A549 (cell line): ENCODE results near the gene SUGCT.

Experiments used
- E2F6 ChIP-seq: IDR thresholded peaks from 2 replicates; pipeline ENCODE4 v1.6.1; 2012; ENCODE audit warnings: low read depth, borderline replicate concordance
- HOXB13 ChIP-seq: fragments of 250-450 bp; sonication (Bioruptor Pico); IDR thresholded peaks from 2 replicates; pipeline ENCODE4 v1.5.0; 2020; ENCODE audit warnings: low read depth, mild to moderate bottlenecking, moderate library complexity
- JUN ChIP-seq, 2 experiments: fragments of >200 bp; sonication (Bioruptor Twin); formaldehyde crosslinking; IDR thresholded peaks; 2 replicates in 1 of 2; 3 replicates in 1 of 2; pipeline ENCODE4 v1.6.1; 2016 to 2017
- POLR2A ChIP-seq: IDR thresholded peaks from 2 replicates; pipeline ENCODE4 v1.6.1; 2012; ENCODE audit warnings: mild to moderate bottlenecking, low read length
- POLR2AphosphoS2 ChIP-seq: conservative IDR thresholded peaks from 2 replicates; pipeline ENCODE4 v1.6.1; 2012; ENCODE audit warnings: low read length, improper control_type of control experiment, inconsistent platforms
- RAD21 ChIP-seq, 2 experiments: fragments of >200 bp in 1 of 2; sonication (Bioruptor Twin) in 1 of 2; formaldehyde crosslinking in 1 of 2; IDR thresholded peaks in 1 of 2; conservative IDR thresholded peaks in 1 of 2; 2 replicates in 1 of 2; 3 replicates in 1 of 2; pipeline ENCODE4 v1.6.1; 2012 to 2018; ENCODE audit warnings: inconsistent platforms in 1 of 2
- ZSCAN20 ChIP-seq: fragments of 250-450 bp; sonication (Bioruptor Pico); IDR thresholded peaks from 2 replicates; pipeline ENCODE4 v1.8.0; 2022; ENCODE audit warnings: mild to moderate bottlenecking, moderate library complexity
- TF ChIP-seq, protein P1 (sequence below): fragments of 250-450 bp; sonication (Bioruptor Pico); IDR thresholded peaks from 2 replicates; pipeline ENCODE4 v1.5.0; 2021; ENCODE audit warnings: mild to moderate bottlenecking, moderate library complexity, borderline replicate concordance
- TF ChIP-seq, protein P2 (sequence below): fragments of >200 bp; sonication (Bioruptor Twin); formaldehyde crosslinking; IDR thresholded peaks from 3 replicates; pipeline ENCODE4 v1.5.1; 2016

DNA sequence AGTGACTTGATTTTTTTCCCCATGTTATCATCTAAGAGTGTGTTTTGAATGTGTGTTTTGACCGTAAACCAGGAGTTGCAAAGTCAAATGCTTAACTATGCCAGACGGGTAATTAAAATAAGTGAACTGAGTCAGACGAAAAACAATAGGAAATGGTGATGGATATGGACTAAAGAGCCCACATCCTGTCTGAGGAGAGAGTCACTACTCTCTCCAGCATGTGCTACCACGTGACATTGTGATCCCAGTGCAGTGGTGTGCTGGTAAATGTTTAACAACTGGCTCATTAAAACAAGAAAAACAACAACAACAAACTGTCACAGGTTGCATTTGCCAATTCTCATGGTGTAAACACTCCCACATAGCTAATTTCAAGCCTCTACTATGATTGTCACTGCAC is 164.3 kb downstream of the SUGCT start:
- TF ChIP-seq, protein P1, sequence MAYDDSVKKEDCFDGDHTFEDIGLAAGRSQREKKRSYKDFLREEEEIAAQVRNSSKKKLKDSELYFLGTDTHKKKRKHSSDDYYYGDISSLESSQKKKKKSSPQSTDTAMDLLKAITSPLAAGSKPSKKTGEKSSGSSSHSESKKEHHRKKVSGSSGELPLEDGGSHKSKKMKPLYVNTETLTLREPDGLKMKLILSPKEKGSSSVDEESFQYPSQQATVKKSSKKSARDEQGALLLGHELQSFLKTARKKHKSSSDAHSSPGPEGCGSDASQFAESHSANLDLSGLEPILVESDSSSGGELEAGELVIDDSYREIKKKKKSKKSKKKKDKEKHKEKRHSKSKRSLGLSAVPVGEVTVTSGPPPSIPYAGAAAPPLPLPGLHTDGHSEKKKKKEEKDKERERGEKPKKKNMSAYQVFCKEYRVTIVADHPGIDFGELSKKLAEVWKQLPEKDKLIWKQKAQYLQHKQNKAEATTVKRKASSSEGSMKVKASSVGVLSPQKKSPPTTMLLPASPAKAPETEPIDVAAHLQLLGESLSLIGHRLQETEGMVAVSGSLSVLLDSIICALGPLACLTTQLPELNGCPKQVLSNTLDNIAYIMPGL (CRISPR knock-in tag) = no peak
- TF ChIP-seq POLR2AphosphoS2 = no peak
- TF ChIP-seq RAD21 (conservative IDR thresholded peaks at IDR 0.05 in 1 of 2, IDR thresholded peaks at IDR 0.05 in 1 of 2) = no peak
- TF ChIP-seq, protein P2, sequence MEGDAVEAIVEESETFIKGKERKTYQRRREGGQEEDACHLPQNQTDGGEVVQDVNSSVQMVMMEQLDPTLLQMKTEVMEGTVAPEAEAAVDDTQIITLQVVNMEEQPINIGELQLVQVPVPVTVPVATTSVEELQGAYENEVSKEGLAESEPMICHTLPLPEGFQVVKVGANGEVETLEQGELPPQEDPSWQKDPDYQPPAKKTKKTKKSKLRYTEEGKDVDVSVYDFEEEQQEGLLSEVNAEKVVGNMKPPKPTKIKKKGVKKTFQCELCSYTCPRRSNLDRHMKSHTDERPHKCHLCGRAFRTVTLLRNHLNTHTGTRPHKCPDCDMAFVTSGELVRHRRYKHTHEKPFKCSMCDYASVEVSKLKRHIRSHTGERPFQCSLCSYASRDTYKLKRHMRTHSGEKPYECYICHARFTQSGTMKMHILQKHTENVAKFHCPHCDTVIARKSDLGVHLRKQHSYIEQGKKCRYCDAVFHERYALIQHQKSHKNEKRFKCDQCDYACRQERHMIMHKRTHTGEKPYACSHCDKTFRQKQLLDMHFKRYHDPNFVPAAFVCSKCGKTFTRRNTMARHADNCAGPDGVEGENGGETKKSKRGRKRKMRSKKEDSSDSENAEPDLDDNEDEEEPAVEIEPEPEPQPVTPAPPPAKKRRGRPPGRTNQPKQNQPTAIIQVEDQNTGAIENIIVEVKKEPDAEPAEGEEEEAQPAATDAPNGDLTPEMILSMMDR = no peak
- TF ChIP-seq E2F6 = no peak
- no peak for TF ChIP-seq ZSCAN20
- TF ChIP-seq JUN (IDR thresholded peaks at IDR 0.05) = no peak
- TF ChIP-seq HOXB13 (CRISPR knock-in tag) = no peak
- TF ChIP-seq POLR2A = no peak
